GM12864 (cell line): Measurements from ENCODE around the gene DRC1.

ENCODE experiments used
- DNase-seq: peaks from one replicate; pipeline ENCODE4 v3.0.0-alpha.2; 2011; ENCODE audit warnings: low read depth
- H3K4me3 ChIP-seq: 2 replicates; pipeline ENCODE4 v1.5.1; 2011; ENCODE audit warnings: mild to moderate bottlenecking, low read depth, low read length, control low read depth
- CTCF ChIP-seq: IDR thresholded peaks from 2 replicates; pipeline ENCODE4 v1.5.1; 2011; ENCODE audit warnings: low read depth, mild to moderate bottlenecking, moderate library complexity, low read length, control low read depth, inconsistent platforms; ENCODE audit errors: missing control alignments

The DRC1 gene

GRCh38 chr2:26399771-26400376 is 1.8 kb upstream of the DRC1 start:
- no peak for DNase-seq
- H3K4me3 ChIP-seq: no peak overlapping the region
- no peak for TF ChIP-seq CTCF

GRCh38 chr2:26400723-26401122 is 997 bp upstream of the DRC1 start:
- H3K4me3 ChIP-seq: no peak overlapping the region

GRCh38 chr2:26407526-26407925 is 5.8 kb downstream of the DRC1 start:
- no peak for DNase-seq
- no peak for TF ChIP-seq CTCF

More at GRCh38 chr2:26400723-26401122, 997 bp upstream of the DRC1 start:
- DNase-seq: no peak
- TF ChIP-seq CTCF: no peak

GRCh38 chr2:26409785-26410184 is 8.1 kb downstream of the DRC1 start:
- no peak overlapping the region for H3K4me3 ChIP-seq
- no peak for TF ChIP-seq CTCF
- no peak for DNase-seq

More at GRCh38 chr2:26407526-26407925, 5.8 kb downstream of the DRC1 start:
- no peak overlapping the region for H3K4me3 ChIP-seq

GRCh38 chr2:26410764-26411243 is 9.1 kb downstream of the DRC1 start:
- no peak overlapping the region for H3K4me3 ChIP-seq
- TF ChIP-seq CTCF: no peak
- no peak for DNase-seq

GRCh38 chr2:26411419-26411818 is 9.7 kb downstream of the DRC1 start:
- no peak overlapping the region for H3K4me3 ChIP-seq
- no peak for DNase-seq
- no peak for TF ChIP-seq CTCF

- no peak for TF ChIP-seq CTCF
- H3K4me3 ChIP-seq: peak overlapping the region; percentile 48
- DNase-seq: peak; percentile 42
These were observed 10.5 kb downstream of the DRC1 start for GRCh38 chr2:26412091-26412673.
